Loucy (cell line): ENCODE measurements around the gene HTR2B.
"Not testable (repeated sequence)": the region's sequence is repeated elsewhere in the genome, so short reads cannot be mapped to it uniquely, and the experiment has no call there.

Experiments
- H2AFZ ChIP-seq: fragments of 200-600 bp; sonication (generic); 2 replicates; pipeline ENCODE4 v1.6.0; 2016; ENCODE audit warnings: antibody characterized with exemption, mild to moderate bottlenecking, low read length, moderate library complexity
- H3F3A ChIP-seq: fragments of 200-600 bp; 2 replicates; pipeline ENCODE4 v1.6.0; 2016; ENCODE audit warnings: antibody characterized with exemption, low read depth, mild to moderate bottlenecking
- H3K27me3 ChIP-seq: fragments of 200-600 bp; sonication (generic); 2 replicates; pipeline ENCODE4 v1.6.1; 2014; ENCODE audit warnings: low read length, mild to moderate bottlenecking; ENCODE audit not compliant: insufficient read depth, poor library complexity, severe bottlenecking
- H3K36me3 ChIP-seq: fragments of 200-600 bp; sonication (generic); 2 replicates; pipeline ENCODE4 v1.6.1; 2016; ENCODE audit warnings: low read length; ENCODE audit not compliant: insufficient read depth
- H3K4me1 ChIP-seq: fragments of 200-600 bp; sonication (generic); 2 replicates; pipeline ENCODE4 v1.5.1; 2014; ENCODE audit warnings: low read length, mild to moderate bottlenecking; ENCODE audit not compliant: insufficient read depth, poor library complexity, severe bottlenecking
- H3K4me2 ChIP-seq: fragments of 200-600 bp; sonication (generic); 2 replicates; pipeline ENCODE4 v1.6.0; 2014; ENCODE audit warnings: antibody characterized with exemption, low read length, low read depth, mild to moderate bottlenecking; ENCODE audit not compliant: poor library complexity, severe bottlenecking
- H3K4me3 ChIP-seq: fragments of 200-600 bp; sonication (generic); 2 replicates; pipeline ENCODE4 v1.5.1; 2014; ENCODE audit warnings: low read length, mild to moderate bottlenecking, mixed read lengths; ENCODE audit not compliant: poor library complexity, severe bottlenecking
- H3K79me2 ChIP-seq: fragments of 200-600 bp; sonication (generic); 2 replicates; pipeline ENCODE4 v1.6.1; 2014; ENCODE audit warnings: low read length; ENCODE audit not compliant: insufficient read depth
- H3K9ac ChIP-seq: fragments of 200-600 bp; sonication (generic); 2 replicates; pipeline ENCODE4 v1.6.0; 2014; ENCODE audit warnings: mild to moderate bottlenecking, low read depth, low read length, moderate library complexity; ENCODE audit not compliant: poor library complexity, severe bottlenecking
- H3K9me2 ChIP-seq: fragments of 200-600 bp; sonication (generic); replicated peaks from 2 replicates; pipeline ENCODE4 v1.6.1; 2016; ENCODE audit warnings: low read depth, low read length, mixed read lengths
- H3K9me3 ChIP-seq: fragments of 200-600 bp; sonication (generic); 2 replicates; pipeline ENCODE4 v1.6.1; 2014; ENCODE audit warnings: mild to moderate bottlenecking, antibody characterized with exemption, low read length, low read depth; ENCODE audit not compliant: insufficient read depth
- H4K20me1 ChIP-seq: fragments of 200-600 bp; sonication (generic); 2 replicates; pipeline ENCODE4 v1.6.0; 2014; ENCODE audit warnings: antibody characterized with exemption, low read length, mild to moderate bottlenecking; ENCODE audit not compliant: insufficient read depth, poor library complexity, severe bottlenecking
- EZH2phosphoT487 ChIP-seq: fragments of 200-600 bp; IDR thresholded peaks from 2 replicates; pipeline ENCODE4 v1.6.1; 2018; ENCODE audit warnings: antibody characterized with exemption, mild to moderate bottlenecking, moderate library complexity, borderline replicate concordance
- TF ChIP-seq, protein P1 (sequence below): fragments of 200-600 bp; sonication (generic); conservative IDR thresholded peaks from 2 replicates; pipeline ENCODE4 v1.5.1; 2014; ENCODE audit warnings: mild to moderate bottlenecking, antibody characterized with exemption, low read length

Gene HTR2B

DNA sequence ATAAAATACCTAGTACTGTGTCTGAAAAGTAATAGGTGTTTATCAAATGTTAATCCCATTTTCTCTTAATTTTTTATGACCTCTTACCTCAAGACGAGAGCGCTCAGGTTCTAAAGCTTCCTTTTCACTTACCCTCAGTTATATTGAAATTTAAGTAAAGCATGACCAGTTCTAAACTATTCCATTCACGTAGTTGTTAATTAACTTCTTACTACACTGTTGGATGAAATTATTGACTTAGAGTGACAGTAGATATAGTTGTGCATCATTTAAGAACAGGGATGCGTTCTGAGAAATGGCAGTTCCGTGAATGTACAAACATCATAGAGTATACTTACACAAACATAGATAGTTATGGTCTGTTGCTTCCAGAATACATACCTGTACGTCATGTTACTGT is 20.1 kb upstream of the HTR2B start:
- Histone ChIP-seq H3K27me3 (no peaks in the 10 kb centered on the region), H3K4me1 (no peaks in the 10 kb centered on the region), H4K20me1 (no peaks in the 10 kb centered on the region), H3K4me3 (no peak overlapping the region), H3K9me2 (no peaks in the 10 kb centered on the region), H3K79me2 (no peaks in the 10 kb centered on the region), H3K9me3 (no peaks in the 10 kb centered on the region), H3K4me2 (no peak overlapping the region), H3K36me3 (peaks cover 51% of the 10 kb centered on the region), H2AFZ (no peak overlapping the region), H3F3A (no peaks in the 10 kb centered on the region; the same call in 1 of the 2 replicates), H3K9ac (no peak overlapping the region)
- TF ChIP-seq EZH2phosphoT487: no peak
- TF ChIP-seq, protein P1, sequence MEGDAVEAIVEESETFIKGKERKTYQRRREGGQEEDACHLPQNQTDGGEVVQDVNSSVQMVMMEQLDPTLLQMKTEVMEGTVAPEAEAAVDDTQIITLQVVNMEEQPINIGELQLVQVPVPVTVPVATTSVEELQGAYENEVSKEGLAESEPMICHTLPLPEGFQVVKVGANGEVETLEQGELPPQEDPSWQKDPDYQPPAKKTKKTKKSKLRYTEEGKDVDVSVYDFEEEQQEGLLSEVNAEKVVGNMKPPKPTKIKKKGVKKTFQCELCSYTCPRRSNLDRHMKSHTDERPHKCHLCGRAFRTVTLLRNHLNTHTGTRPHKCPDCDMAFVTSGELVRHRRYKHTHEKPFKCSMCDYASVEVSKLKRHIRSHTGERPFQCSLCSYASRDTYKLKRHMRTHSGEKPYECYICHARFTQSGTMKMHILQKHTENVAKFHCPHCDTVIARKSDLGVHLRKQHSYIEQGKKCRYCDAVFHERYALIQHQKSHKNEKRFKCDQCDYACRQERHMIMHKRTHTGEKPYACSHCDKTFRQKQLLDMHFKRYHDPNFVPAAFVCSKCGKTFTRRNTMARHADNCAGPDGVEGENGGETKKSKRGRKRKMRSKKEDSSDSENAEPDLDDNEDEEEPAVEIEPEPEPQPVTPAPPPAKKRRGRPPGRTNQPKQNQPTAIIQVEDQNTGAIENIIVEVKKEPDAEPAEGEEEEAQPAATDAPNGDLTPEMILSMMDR: no peak

DNA sequence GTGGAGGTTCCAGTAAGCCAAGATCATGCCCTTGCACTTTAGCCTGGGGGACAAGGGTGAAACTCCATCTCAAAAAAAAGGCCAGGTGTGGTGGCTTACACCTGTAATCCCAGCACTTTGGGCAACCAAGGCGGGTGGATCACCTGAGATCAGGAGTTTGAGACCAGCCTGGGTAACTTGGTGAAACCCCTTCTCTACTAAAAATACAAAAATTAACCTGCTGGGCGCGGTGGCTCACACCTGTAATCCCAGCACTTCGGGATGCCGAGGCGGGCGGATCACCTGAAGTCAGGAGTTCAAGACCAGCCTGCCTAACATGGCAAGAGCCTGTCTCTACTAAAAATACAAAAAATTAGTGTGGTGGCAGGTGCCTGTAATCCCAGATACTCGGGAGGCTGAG is 16.0 kb upstream of the HTR2B start:
- H3K9me2 ChIP-seq, H3K79me2 ChIP-seq, H3K27me3 ChIP-seq, H3F3A ChIP-seq, H2AFZ ChIP-seq, H3K4me3 ChIP-seq, H3K9ac ChIP-seq, H3K9me3 ChIP-seq, H3K4me2 ChIP-seq, H3K4me1 ChIP-seq, H4K20me1 ChIP-seq: not testable (repeated sequence)
- peaks cover 20% of the 10 kb centered on the region; the same call in 1 of the 2 replicates for H3K36me3 ChIP-seq

GRCh38 chr2:231139796-231140195 is 15.0 kb upstream of the HTR2B start:
- Histone ChIP-seq H3K4me3 (no peak overlapping the region), H3F3A (no peaks in the 10 kb centered on the region; the same call in 1 of the 2 replicates), H3K9me3 (no peaks in the 10 kb centered on the region), H3K9ac (no peak overlapping the region), H3K36me3 (peaks cover 15% of the 10 kb centered on the region; the same call in 1 of the 2 replicates), H3K4me1 (no peaks in the 10 kb centered on the region), H3K4me2 (no peak overlapping the region), H3K79me2 (0 out of 2 replicates have a peak, but pooled peaks cover 3% of the 10 kb centered on the region), H4K20me1 (no peaks in the 10 kb centered on the region), H3K27me3 (no peaks in the 10 kb centered on the region), H3K9me2 (no peaks in the 10 kb centered on the region), H2AFZ (no peak overlapping the region)
- TF ChIP-seq, protein P1: no peak
- TF ChIP-seq EZH2phosphoT487: no peak

- no peaks in the 10 kb centered on the region for H3K4me1 ChIP-seq
- TF ChIP-seq EZH2phosphoT487: no peak
- no peak overlapping the region for H3K4me3 ChIP-seq
- H2AFZ ChIP-seq: no peak overlapping the region
- H4K20me1 ChIP-seq: no peaks in the 10 kb centered on the region
- H3K4me2 ChIP-seq: no peak overlapping the region
- no peak overlapping the region for H3K9ac ChIP-seq
- H3K9me3 ChIP-seq: no peaks in the 10 kb centered on the region
- H3F3A ChIP-seq: no peaks in the 10 kb centered on the region; the same call in 1 of the 2 replicates
- peaks cover 10% of the 10 kb centered on the region; the same call in 1 of the 2 replicates for H3K36me3 ChIP-seq
- peaks cover 3% of the 10 kb centered on the region; the same call in 1 of the 2 replicates for H3K79me2 ChIP-seq
- no peaks in the 10 kb centered on the region for H3K27me3 ChIP-seq
- no peaks in the 10 kb centered on the region for H3K9me2 ChIP-seq
These were observed 13.9 kb upstream of the HTR2B start for GRCh38 chr2:231138699-231139098.
